Hepatocyte (in vitro differentiated cells): Measurements from ENCODE around the gene CRISPLD2. TPM values are rescaled to one million over a fixed set of nuclear protein-coding genes. Genes with fewer than 3 reads are reported as not detected.
A peak's percentile ranks its signal among the peaks of the same experiment; 100 is the strongest.

ENCODE experiments used
- DNase-seq: peaks from one replicate; pipeline ENCODE4 v3.0.0-alpha.2; 2016; ENCODE audit warnings: low spot score
- H2AFZ ChIP-seq: fragments of 200-600 bp; sonication (generic); 2 replicates; pipeline ENCODE4 v1.6.0; 2016; ENCODE audit warnings: antibody characterized with exemption, mild to moderate bottlenecking
- H3K27ac ChIP-seq: fragments of 200-600 bp; sonication (generic); 2 replicates; pipeline ENCODE4 v1.5.1; 2016; ENCODE audit warnings: mild to moderate bottlenecking
- H3K27me3 ChIP-seq: fragments of 200-600 bp; sonication (generic); 2 replicates; pipeline ENCODE4 v1.6.1; 2016
- H3K36me3 ChIP-seq: fragments of 200-600 bp; sonication (generic); replicated peaks from 2 replicates; pipeline ENCODE4 v1.5.1; 2016; ENCODE audit warnings: low read depth; ENCODE audit not compliant: insufficient read depth
- H3K4me1 ChIP-seq: fragments of 200-600 bp; sonication (generic); 2 replicates; pipeline ENCODE4 v1.5.1; 2016; ENCODE audit warnings: mild to moderate bottlenecking, moderate library complexity; ENCODE audit not compliant: insufficient read depth
- H3K4me2 ChIP-seq: fragments of 200-600 bp; sonication (generic); 2 replicates; pipeline ENCODE4 v1.6.0; 2016
- H3K4me3 ChIP-seq: fragments of 200-600 bp; sonication (generic); 2 replicates; pipeline ENCODE4 v1.5.1; 2016; ENCODE audit warnings: mild to moderate bottlenecking
- H3K79me2 ChIP-seq: fragments of 200-600 bp; sonication (generic); 2 replicates; pipeline ENCODE4 v1.6.0; 2017; ENCODE audit warnings: mild to moderate bottlenecking
- H3K9me2 ChIP-seq: fragments of 200-600 bp; sonication (generic); replicated peaks from 2 replicates; pipeline ENCODE4 v1.6.0; 2017; ENCODE audit warnings: mild to moderate bottlenecking; ENCODE audit not compliant: insufficient read depth
- H3K9me3 ChIP-seq: fragments of 200-600 bp; sonication (generic); 2 replicates; pipeline ENCODE4 v1.5.1; 2016; ENCODE audit warnings: low read depth, mild to moderate bottlenecking
- H4K20me1 ChIP-seq: fragments of 200-600 bp; sonication (generic); 2 replicates; pipeline ENCODE4 v1.6.0; 2016; ENCODE audit warnings: mild to moderate bottlenecking; ENCODE audit not compliant: insufficient read depth, poor library complexity, severe bottlenecking
- CTCF ChIP-seq: fragments of 200-600 bp; sonication (generic); IDR thresholded peaks from 2 replicates; pipeline ENCODE4 v1.5.1; 2016; ENCODE audit warnings: antibody characterized with exemption, mild to moderate bottlenecking; ENCODE audit not compliant: poor library complexity
- EZH2 ChIP-seq: fragments of 200-600 bp; sonication (generic); IDR thresholded peaks from 2 replicates; pipeline ENCODE4 v1.6.1; 2016; ENCODE audit warnings: antibody characterized with exemption, mild to moderate bottlenecking, borderline replicate concordance
- EZH2phosphoT487 ChIP-seq: fragments of 200-600 bp; sonication (generic); IDR thresholded peaks from one replicate; pipeline ENCODE4 v1.6.1; 2018; ENCODE audit warnings: antibody characterized with exemption, mild to moderate bottlenecking, low read depth, moderate library complexity; ENCODE audit not compliant: unreplicated experiment, severe bottlenecking
- WGBS: methylation state at CpG from one replicate; pipeline ENCODE4 v1.1.6; 2016; ENCODE audit warnings: low lambda C conversion rate; ENCODE audit errors: missing lambda C conversion rate; 5-methylcytosine and 5-hydroxymethylcytosine counted together
- polyA plus RNA-seq: library from polyadenylated mRNA; unstranded; fragments of >200 nt; fragmentation: Nextera tagmentation; extraction: Ambion mirVana; gene quantifications from 2 replicates; pipeline ENCODE4 v1.2.1, GENCODE V29; 2016
- total RNA-seq: library from RNA; depleted of rRNA; stranded (reverse); fragments of >200 nt; gene quantifications from 2 replicates; pipeline ENCODE4 v1.2.3, GENCODE V29; 2014

CRISPLD2 gene
- total and polyA plus RNA-seq, 2 experiments from 2014 or later: 281 to 315 TPM

- Histone ChIP-seq H3K27me3 (no peaks in the 10 kb centered on the region), H3K4me1 (peaks cover 14% of the 10 kb centered on the region), H3K4me3 (no peak overlapping the region), H3K9me3 (no peaks in the 10 kb centered on the region), H4K20me1 (no peaks in the 10 kb centered on the region), H3K36me3 (no peaks in the 10 kb centered on the region), H3K79me2 (no peaks in the 10 kb centered on the region), H3K4me2 (no peak overlapping the region), H2AFZ (no peak overlapping the region), H3K9me2 (no peaks in the 10 kb centered on the region), H3K27ac (no peak overlapping the region)
- no peak for TF ChIP-seq CTCF
- no peak for TF ChIP-seq EZH2phosphoT487
- TF ChIP-seq EZH2: no peak
- no peak for DNase-seq
- 88% methylated on average over 4 of the region's 4 CpGs for WGBS
These were observed 123.8 kb downstream of the CRISPLD2 start for GRCh38 chr16:84943620-84944019.

- TF ChIP-seq EZH2 (no peak), CTCF (no peak), EZH2phosphoT487 (no peak)
- WGBS: 46% methylated on average over 9 of the region's 9 CpGs
- H3K27me3 ChIP-seq: no peaks in the 10 kb centered on the region
These were observed 127.2 kb downstream of the CRISPLD2 start for GRCh38 chr16:84947022-84947421.

GRCh38 chr16:84947996-84948850 lies 128.4 kb downstream of the CRISPLD2 start:
- Histone ChIP-seq H3K79me2 (no peaks in the 10 kb centered on the region), H3K4me2 (no peak overlapping the region), H3K27me3 (no peaks in the 10 kb centered on the region), H3K9me2 (no peaks in the 10 kb centered on the region), H4K20me1 (no peaks in the 10 kb centered on the region), H3K4me3 (no peak overlapping the region), H2AFZ (no peak overlapping the region), H3K36me3 (no peaks in the 10 kb centered on the region), H3K27ac (no peak overlapping the region), H3K9me3 (no peaks in the 10 kb centered on the region), H3K4me1 (peaks cover 20% of the 10 kb centered on the region)
- TF ChIP-seq EZH2 (no peak), CTCF (no peak), EZH2phosphoT487 (no peak)
- WGBS: 78% methylated on average over 27 of the region's 27 CpGs
- no peak for DNase-seq

More at GRCh38 chr16:84947022-84947421, 127.2 kb downstream of the CRISPLD2 start:
- no peak overlapping the region for H3K4me2 ChIP-seq
- no peak overlapping the region for H3K4me3 ChIP-seq
- no peaks in the 10 kb centered on the region for H4K20me1 ChIP-seq
- H3K9me2 ChIP-seq: no peaks in the 10 kb centered on the region
- H2AFZ ChIP-seq: no peak overlapping the region
- DNase-seq: peak; percentile 69
- no peaks in the 10 kb centered on the region for H3K79me2 ChIP-seq
- H3K27ac ChIP-seq: peak overlapping the region; percentile 82
- no peaks in the 10 kb centered on the region for H3K36me3 ChIP-seq
- no peaks in the 10 kb centered on the region for H3K9me3 ChIP-seq
- peaks cover 14% of the 10 kb centered on the region for H3K4me1 ChIP-seq
